ENCODE results near the gene BCAS1.

- TF ChIP-seq CTCF (IDR thresholded peaks at IDR 0.05) = no peak
- no peak for TF ChIP-seq POLR2A (IDR thresholded peaks at IDR 0.05)
Measured at GRCh38 chr20:54029176-54029575, 41.2 kb downstream of the BCAS1 start.

All from adrenal gland (tissue), 5 donors.